Measurements from ENCODE around the gene THAP8.

The THAP8 gene

DNA sequence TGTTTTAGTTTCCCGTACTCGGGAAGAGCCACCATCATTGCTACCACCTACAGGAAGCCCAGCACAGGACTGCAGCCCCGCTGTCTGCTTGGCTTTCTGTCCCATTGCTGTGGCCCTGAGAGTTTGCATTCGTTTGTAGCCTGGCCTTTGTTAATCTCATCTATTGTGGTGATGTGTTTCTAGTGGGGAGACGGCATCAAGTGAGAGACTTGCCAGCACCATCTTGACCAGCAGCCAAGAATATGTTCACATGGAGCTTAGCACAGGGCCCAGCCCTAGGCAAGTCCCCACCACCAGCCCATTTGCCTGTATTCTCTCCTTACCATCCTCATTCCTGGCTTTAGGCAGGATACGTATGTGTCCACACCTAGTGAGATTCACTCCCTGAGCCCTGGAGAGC, 39.6 kb upstream of the THAP8 start:
- no peak for TF ChIP-seq POLR2AphosphoS5 (IDR thresholded peaks at IDR 0.05; ENCODE audit: low read depth)
- TF ChIP-seq GABPA (IDR thresholded peaks at IDR 0.05; ENCODE audit: low read depth): no peak
- TF ChIP-seq, protein P1, sequence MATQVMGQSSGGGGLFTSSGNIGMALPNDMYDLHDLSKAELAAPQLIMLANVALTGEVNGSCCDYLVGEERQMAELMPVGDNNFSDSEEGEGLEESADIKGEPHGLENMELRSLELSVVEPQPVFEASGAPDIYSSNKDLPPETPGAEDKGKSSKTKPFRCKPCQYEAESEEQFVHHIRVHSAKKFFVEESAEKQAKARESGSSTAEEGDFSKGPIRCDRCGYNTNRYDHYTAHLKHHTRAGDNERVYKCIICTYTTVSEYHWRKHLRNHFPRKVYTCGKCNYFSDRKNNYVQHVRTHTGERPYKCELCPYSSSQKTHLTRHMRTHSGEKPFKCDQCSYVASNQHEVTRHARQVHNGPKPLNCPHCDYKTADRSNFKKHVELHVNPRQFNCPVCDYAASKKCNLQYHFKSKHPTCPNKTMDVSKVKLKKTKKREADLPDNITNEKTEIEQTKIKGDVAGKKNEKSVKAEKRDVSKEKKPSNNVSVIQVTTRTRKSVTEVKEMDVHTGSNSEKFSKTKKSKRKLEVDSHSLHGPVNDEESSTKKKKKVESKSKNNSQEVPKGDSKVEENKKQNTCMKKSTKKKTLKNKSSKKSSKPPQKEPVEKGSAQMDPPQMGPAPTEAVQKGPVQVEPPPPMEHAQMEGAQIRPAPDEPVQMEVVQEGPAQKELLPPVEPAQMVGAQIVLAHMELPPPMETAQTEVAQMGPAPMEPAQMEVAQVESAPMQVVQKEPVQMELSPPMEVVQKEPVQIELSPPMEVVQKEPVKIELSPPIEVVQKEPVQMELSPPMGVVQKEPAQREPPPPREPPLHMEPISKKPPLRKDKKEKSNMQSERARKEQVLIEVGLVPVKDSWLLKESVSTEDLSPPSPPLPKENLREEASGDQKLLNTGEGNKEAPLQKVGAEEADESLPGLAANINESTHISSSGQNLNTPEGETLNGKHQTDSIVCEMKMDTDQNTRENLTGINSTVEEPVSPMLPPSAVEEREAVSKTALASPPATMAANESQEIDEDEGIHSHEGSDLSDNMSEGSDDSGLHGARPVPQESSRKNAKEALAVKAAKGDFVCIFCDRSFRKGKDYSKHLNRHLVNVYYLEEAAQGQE (IDR thresholded peaks at IDR 0.05; ENCODE audit: insufficient replicate concordance, low read depth): no peak
- TF ChIP-seq SPI1 (IDR thresholded peaks at IDR 0.05; ENCODE audit: borderline replicate concordance, low read depth): no peak
- TF ChIP-seq, protein P2, sequence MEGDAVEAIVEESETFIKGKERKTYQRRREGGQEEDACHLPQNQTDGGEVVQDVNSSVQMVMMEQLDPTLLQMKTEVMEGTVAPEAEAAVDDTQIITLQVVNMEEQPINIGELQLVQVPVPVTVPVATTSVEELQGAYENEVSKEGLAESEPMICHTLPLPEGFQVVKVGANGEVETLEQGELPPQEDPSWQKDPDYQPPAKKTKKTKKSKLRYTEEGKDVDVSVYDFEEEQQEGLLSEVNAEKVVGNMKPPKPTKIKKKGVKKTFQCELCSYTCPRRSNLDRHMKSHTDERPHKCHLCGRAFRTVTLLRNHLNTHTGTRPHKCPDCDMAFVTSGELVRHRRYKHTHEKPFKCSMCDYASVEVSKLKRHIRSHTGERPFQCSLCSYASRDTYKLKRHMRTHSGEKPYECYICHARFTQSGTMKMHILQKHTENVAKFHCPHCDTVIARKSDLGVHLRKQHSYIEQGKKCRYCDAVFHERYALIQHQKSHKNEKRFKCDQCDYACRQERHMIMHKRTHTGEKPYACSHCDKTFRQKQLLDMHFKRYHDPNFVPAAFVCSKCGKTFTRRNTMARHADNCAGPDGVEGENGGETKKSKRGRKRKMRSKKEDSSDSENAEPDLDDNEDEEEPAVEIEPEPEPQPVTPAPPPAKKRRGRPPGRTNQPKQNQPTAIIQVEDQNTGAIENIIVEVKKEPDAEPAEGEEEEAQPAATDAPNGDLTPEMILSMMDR (IDR thresholded peaks at IDR 0.05; ENCODE audit: insufficient read depth, low read length): no peak
- H3K4me3 ChIP-seq (replicated peaks; ENCODE audit: insufficient read depth, low read length): no peak overlapping the region
- H3K27me3 ChIP-seq (ENCODE audit: insufficient read depth, poor library complexity, severe bottlenecking): no peaks in the 10 kb centered on the region
- no peak for DNase-seq (ENCODE audit: low read depth in 1 of 2, low spot score in 1 of 2)
- no peak overlapping the region for H3K27ac ChIP-seq (replicated peaks)

DNA sequence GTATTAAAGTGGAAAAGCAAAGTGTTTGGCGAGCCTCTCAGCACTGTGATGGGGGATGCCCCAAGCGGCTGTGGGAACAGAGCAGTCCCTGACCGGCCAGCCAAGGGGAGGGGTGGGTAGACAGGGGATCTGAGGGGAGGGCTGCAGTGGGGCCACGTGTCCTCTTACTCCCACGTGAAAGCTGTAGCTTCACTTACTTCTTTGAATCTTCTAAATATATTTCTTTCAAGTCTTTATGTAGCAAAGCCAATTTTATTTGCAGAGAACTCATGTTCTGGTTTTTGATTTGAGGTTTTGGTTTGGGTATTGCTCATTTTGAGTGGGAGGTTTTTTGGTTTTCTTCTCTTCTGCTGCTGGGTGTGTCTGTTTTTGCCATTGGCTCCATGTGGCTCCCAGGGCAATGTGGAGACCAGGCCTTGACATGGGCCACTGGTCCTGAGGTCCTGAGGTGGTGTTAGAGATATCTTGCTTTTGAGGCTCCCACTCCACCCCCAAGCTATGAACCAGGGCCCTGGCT, 39.1 kb upstream of the THAP8 start:
- Histone ChIP-seq H3K27ac (replicated peaks) (no peak overlapping the region), H3K27me3 (ENCODE audit: insufficient read depth, poor library complexity, severe bottlenecking) (no peaks in the 10 kb centered on the region), H3K4me3 (replicated peaks; ENCODE audit: insufficient read depth, low read length) (no peak overlapping the region)
- TF ChIP-seq GABPA (IDR thresholded peaks at IDR 0.05; ENCODE audit: low read depth): no peak
- no peak for TF ChIP-seq SPI1 (IDR thresholded peaks at IDR 0.05; ENCODE audit: borderline replicate concordance, low read depth)
- TF ChIP-seq, protein P2 (IDR thresholded peaks at IDR 0.05; ENCODE audit: insufficient read depth, low read length): no peak
- TF ChIP-seq, protein P1 (IDR thresholded peaks at IDR 0.05; ENCODE audit: insufficient replicate concordance, low read depth): no peak
- no peak for TF ChIP-seq POLR2AphosphoS5 (IDR thresholded peaks at IDR 0.05; ENCODE audit: low read depth)
- no peak for DNase-seq (ENCODE audit: low read depth in 1 of 2, low spot score in 1 of 2)

DNA sequence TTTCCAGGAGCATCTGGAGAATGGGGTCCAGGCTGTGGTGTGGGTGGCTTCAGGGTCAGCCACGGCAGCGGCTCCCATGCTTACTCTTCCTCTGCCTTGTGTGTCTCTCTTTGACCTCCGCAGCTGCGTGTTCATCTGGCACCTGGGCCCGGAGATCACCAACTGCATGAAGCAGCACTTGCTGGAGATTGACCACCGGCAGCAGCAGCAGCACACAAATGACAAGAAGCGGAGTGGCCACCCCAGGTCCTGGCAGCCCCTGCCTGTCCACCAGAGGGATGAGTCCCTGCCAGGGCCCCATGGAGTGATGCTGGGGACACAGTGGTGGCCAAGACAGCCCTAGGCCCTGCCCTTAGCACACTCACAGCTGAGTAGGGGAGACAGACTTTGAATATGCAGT, 38.5 kb upstream of the THAP8 start:
- TF ChIP-seq, protein P2 (IDR thresholded peaks at IDR 0.05; ENCODE audit: insufficient read depth, low read length): no peak
- TF ChIP-seq, protein P1 (IDR thresholded peaks at IDR 0.05; ENCODE audit: insufficient replicate concordance, low read depth): no peak
- no peak for TF ChIP-seq GABPA (IDR thresholded peaks at IDR 0.05; ENCODE audit: low read depth)
- no peak for TF ChIP-seq POLR2AphosphoS5 (IDR thresholded peaks at IDR 0.05; ENCODE audit: low read depth)
- no peak for TF ChIP-seq SPI1 (IDR thresholded peaks at IDR 0.05; ENCODE audit: borderline replicate concordance, low read depth)
- Histone ChIP-seq H3K4me3 (replicated peaks; ENCODE audit: insufficient read depth, low read length) (no peak overlapping the region), H3K27ac (replicated peaks) (no peak overlapping the region), H3K27me3 (ENCODE audit: insufficient read depth, poor library complexity, severe bottlenecking) (no peaks in the 10 kb centered on the region)
- DNase-seq (ENCODE audit: low read depth in 1 of 2, low spot score in 1 of 2): no peak

All from HL-60 (cell line).